ENCODE measurements around the gene COX7B2. TPM values are rescaled to one million over a fixed set of nuclear protein-coding genes. Genes with fewer than 3 reads are reported as not detected.

The COX7B2 gene
- polyA plus RNA-seq, 2 of the 4 experiments (the other 2 are of a cell fraction) = not detected

DNA sequence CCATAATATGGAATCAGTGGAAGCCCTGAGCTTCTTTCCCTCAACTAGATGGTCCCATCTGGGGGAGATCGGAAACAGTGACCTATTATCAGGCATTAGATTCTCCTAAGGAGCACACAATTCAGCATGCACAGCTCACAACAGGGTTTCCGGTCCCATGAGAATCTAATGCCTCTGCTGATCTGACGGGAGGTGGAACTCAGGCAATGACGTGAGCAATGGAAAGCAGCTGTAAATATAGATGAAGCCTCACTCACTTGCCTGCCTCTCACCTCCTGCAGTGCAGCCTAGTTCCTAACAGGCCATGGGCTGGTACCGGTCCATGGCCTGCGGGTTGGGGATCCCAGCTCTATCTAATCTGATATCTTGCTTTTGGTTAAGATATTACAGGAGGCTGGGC is 88.9 kb downstream of the COX7B2 start:
- Histone ChIP-seq H3K4me3 (no peak overlapping the region), H3K4me1 (no peaks in the 10 kb centered on the region), H3K27ac (no peak overlapping the region), H3K9me3 (no peaks in the 10 kb centered on the region), H3K4me2 (no peak overlapping the region)
- ChIA-PET POLR2A (no interaction called here), CTCF (no interaction called here)
- no peak for DNase-seq (ENCODE audit: low read depth in 1 of 2, low spot score in 1 of 2)
- TF ChIP-seq HOXB5 (CRISPR knock-in tag; IDR thresholded peaks at IDR 0.05) = no peak
- TF ChIP-seq NR3C1 (IDR thresholded peaks at IDR 0.05) = no peak
- TF ChIP-seq ESRRA (IDR thresholded peaks at IDR 0.05; ENCODE audit: borderline replicate concordance, low read length) = no peak
- no peak for TF ChIP-seq FOSB (CRISPR knock-in tag; IDR thresholded peaks at IDR 0.05)
- TF ChIP-seq EHF (CRISPR knock-in tag; IDR thresholded peaks at IDR 0.05) = no peak
- no peak for TF ChIP-seq ZC3H11A (IDR thresholded peaks at IDR 0.05)
- ATAC-seq = no peak
- 47% methylated on average over 4 of the region's 6 CpGs for WGBS (ENCODE audit: missing lambda C conversion rate)
- FAIRE-seq = no peak

GRCh38 chr4:46819095-46819494 is 90.0 kb downstream of the COX7B2 start:
- H3K4me2 ChIP-seq = no peak overlapping the region
- CTCF ChIA-PET = no interaction called here
- ATAC-seq = no peak
- DNase-seq (ENCODE audit: low read depth in 1 of 2, low spot score in 1 of 2) = no peak
- no peak for FAIRE-seq
- no peaks in the 10 kb centered on the region for H3K4me1 ChIP-seq
- no peak overlapping the region for H3K4me3 ChIP-seq
- POLR2A ChIA-PET = no interaction called here
- TF ChIP-seq CHD4 (IDR thresholded peaks at IDR 0.05; ENCODE audit: borderline replicate concordance) (no peak), MYC (IDR thresholded peaks at IDR 0.05; ENCODE audit: borderline replicate concordance, low read length) (no peak), MAZ (IDR thresholded peaks at IDR 0.05; ENCODE audit: borderline replicate concordance, low read depth, low read length) (no peak), RCOR1 (IDR thresholded peaks at IDR 0.05; ENCODE audit: low read depth, low read length) (no peak), SMC3 (IDR thresholded peaks at IDR 0.05) (no peak), RNF2 (IDR thresholded peaks at IDR 0.05; ENCODE audit: borderline replicate concordance, low read depth) (no peak), BHLHE40 (IDR thresholded peaks at IDR 0.05; ENCODE audit: low read depth, low read length) (no peak)
- TF ChIP-seq, protein P1, sequence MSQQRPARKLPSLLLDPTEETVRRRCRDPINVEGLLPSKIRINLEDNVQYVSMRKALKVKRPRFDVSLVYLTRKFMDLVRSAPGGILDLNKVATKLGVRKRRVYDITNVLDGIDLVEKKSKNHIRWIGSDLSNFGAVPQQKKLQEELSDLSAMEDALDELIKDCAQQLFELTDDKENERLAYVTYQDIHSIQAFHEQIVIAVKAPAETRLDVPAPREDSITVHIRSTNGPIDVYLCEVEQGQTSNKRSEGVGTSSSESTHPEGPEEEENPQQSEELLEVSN (IDR thresholded peaks at IDR 0.05; ENCODE audit: borderline replicate concordance, low read depth) = no peak
- H3K27ac ChIP-seq = no peak overlapping the region
- no peaks in the 10 kb centered on the region for H3K9me3 ChIP-seq
- 25% methylated on average over 3 of the region's 3 CpGs for WGBS (ENCODE audit: missing lambda C conversion rate)

GRCh38 chr4:46818604-46819003 is 90.4 kb downstream of the COX7B2 start:
- Histone ChIP-seq H3K27ac (no peak overlapping the region), H3K9me3 (no peaks in the 10 kb centered on the region), H3K4me3 (no peak overlapping the region), H3K4me2 (no peak overlapping the region), H3K4me1 (no peaks in the 10 kb centered on the region)
- no peak for TF ChIP-seq FOSL2 (IDR thresholded peaks at IDR 0.05)
- no peak for TF ChIP-seq FOSL2 (CRISPR knock-in tag; IDR thresholded peaks at IDR 0.05)
- no peak for TF ChIP-seq NPAS2 (CRISPR knock-in tag; IDR thresholded peaks at IDR 0.05; ENCODE audit: borderline replicate concordance)
- TF ChIP-seq RCOR1 (IDR thresholded peaks at IDR 0.05; ENCODE audit: low read depth, low read length) = no peak
- no peak for TF ChIP-seq RFX5 (IDR thresholded peaks at IDR 0.05)
- TF ChIP-seq POLR2AphosphoS2 (conservative IDR thresholded peaks at IDR 0.05; ENCODE audit: low read length) = no peak
- no peak for TF ChIP-seq EP300 (IDR thresholded peaks at IDR 0.05)
- TF ChIP-seq KDM5A (IDR thresholded peaks at IDR 0.05) = no peak
- no peak for TF ChIP-seq RNF2 (IDR thresholded peaks at IDR 0.05; ENCODE audit: borderline replicate concordance, low read depth)
- 3% methylated on average over 4 of the region's 4 CpGs for WGBS (ENCODE audit: missing lambda C conversion rate)
- ATAC-seq = no peak
- ChIA-PET CTCF (no interaction called here), POLR2A (no interaction called here)
- FAIRE-seq = no peak
- no peak for DNase-seq (ENCODE audit: low read depth in 1 of 2, low spot score in 1 of 2)

DNA sequence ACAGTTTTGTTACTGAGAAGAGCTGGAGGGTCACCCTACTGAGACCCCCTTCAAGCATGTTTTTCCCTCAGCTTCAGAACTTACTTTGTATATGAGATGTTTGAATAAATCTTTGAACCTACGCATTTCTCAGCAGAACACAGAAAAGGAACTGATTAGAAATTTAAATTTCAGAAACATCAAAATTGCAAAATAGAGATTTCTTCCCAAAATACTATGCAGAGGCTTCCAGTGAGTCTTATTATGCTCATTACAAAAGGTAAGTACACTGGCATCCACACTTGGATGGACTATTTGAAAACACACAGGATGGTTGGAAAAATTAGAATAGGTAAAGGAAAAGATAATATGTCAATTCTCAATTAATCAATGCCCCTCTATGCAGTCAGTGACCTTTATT is 91.2 kb downstream of the COX7B2 start:
- H3K27ac ChIP-seq = no peak overlapping the region
- no peak overlapping the region for H3K4me2 ChIP-seq
- 18% methylated on average over 1 of the region's 1 CpG for WGBS (ENCODE audit: missing lambda C conversion rate)
- no peaks in the 10 kb centered on the region for H3K4me1 ChIP-seq
- ChIA-PET POLR2A (no interaction called here), CTCF (no interaction called here)
- TF ChIP-seq ZFP36 (IDR thresholded peaks at IDR 0.05; ENCODE audit: borderline replicate concordance, partially characterized antibody) (no peak), ZC3H11A (IDR thresholded peaks at IDR 0.05) (no peak), PHF8 (IDR thresholded peaks at IDR 0.05; ENCODE audit: borderline replicate concordance, low read depth) (no peak), HEYL (CRISPR knock-in tag; IDR thresholded peaks at IDR 0.05) (no peak), RFX5 (IDR thresholded peaks at IDR 0.05) (no peak), MAZ (IDR thresholded peaks at IDR 0.05; ENCODE audit: borderline replicate concordance, low read depth, low read length) (no peak), ZNF302 (CRISPR knock-in tag; IDR thresholded peaks at IDR 0.05) (no peak), RNF2 (IDR thresholded peaks at IDR 0.05; ENCODE audit: borderline replicate concordance, low read depth) (no peak), CBX2 (IDR thresholded peaks at IDR 0.05; ENCODE audit: borderline replicate concordance, low read depth) (no peak), NFE2L2 (conservative IDR thresholded peaks at IDR 0.05; ENCODE audit: low read length) (no peak), MAFK (IDR thresholded peaks at IDR 0.05; ENCODE audit: partially characterized antibody) (no peak), NR3C1 (IDR thresholded peaks at IDR 0.05) (no peak)
- TF ChIP-seq, protein P2, sequence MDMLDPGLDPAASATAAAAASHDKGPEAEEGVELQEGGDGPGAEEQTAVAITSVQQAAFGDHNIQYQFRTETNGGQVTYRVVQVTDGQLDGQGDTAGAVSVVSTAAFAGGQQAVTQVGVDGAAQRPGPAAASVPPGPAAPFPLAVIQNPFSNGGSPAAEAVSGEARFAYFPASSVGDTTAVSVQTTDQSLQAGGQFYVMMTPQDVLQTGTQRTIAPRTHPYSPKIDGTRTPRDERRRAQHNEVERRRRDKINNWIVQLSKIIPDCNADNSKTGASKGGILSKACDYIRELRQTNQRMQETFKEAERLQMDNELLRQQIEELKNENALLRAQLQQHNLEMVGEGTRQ (IDR thresholded peaks at IDR 0.05) = no peak
- TF ChIP-seq, protein P3, sequence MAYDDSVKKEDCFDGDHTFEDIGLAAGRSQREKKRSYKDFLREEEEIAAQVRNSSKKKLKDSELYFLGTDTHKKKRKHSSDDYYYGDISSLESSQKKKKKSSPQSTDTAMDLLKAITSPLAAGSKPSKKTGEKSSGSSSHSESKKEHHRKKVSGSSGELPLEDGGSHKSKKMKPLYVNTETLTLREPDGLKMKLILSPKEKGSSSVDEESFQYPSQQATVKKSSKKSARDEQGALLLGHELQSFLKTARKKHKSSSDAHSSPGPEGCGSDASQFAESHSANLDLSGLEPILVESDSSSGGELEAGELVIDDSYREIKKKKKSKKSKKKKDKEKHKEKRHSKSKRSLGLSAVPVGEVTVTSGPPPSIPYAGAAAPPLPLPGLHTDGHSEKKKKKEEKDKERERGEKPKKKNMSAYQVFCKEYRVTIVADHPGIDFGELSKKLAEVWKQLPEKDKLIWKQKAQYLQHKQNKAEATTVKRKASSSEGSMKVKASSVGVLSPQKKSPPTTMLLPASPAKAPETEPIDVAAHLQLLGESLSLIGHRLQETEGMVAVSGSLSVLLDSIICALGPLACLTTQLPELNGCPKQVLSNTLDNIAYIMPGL (CRISPR knock-in tag; IDR thresholded peaks at IDR 0.05; ENCODE audit: borderline replicate concordance) = no peak
- FAIRE-seq (no peak), ATAC-seq (no peak), DNase-seq (ENCODE audit: low read depth in 1 of 2, low spot score in 1 of 2) (no peak)
- no peak overlapping the region for H3K4me3 ChIP-seq
- H3K9me3 ChIP-seq = no peaks in the 10 kb centered on the region
